HepG2 (cell line): ENCODE measurements around the gene HYAL2. TPM values are rescaled to one million over a fixed set of nuclear protein-coding genes. Genes with fewer than 3 reads are reported as not detected.
A peak's percentile ranks its signal among the peaks of the same experiment; 100 is the strongest.

ENCODE experiments used
- CERS6 ChIP-seq: sonication (generic); formaldehyde crosslinking; IDR thresholded peaks from 2 replicates; pipeline ENCODE4 v1.5.0; 2020; ENCODE audit warnings: missing genetic modification reagents
- GABPA ChIP-seq, 2 experiments: IDR thresholded peaks; 2 replicates each; pipeline ENCODE4 v1.6.1; 2011 to 2016; ENCODE audit warnings: low read depth in 2 of 2, low read length in 1 of 2, missing biosample characterization in 1 of 2, missing genetic modification characterization in 1 of 2
- GATAD2A ChIP-seq: IDR thresholded peaks from 2 replicates; pipeline ENCODE4 v1.6.1; 2016
- HCFC1 ChIP-seq: fragments of 150-350 bp; IDR thresholded peaks from 2 replicates; pipeline ENCODE4 v1.6.1; 2014; ENCODE audit warnings: low read depth, low read length
- HNF4G ChIP-seq, 2 experiments: sonication (generic) in 1 of 2; formaldehyde crosslinking in 1 of 2; IDR thresholded peaks; 2 replicates each; pipeline versions ENCODE4 v1.4.0 to v1.6.1; 2011 to 2020; ENCODE audit warnings: borderline replicate concordance in 2 of 2, low read depth in 2 of 2, mild to moderate bottlenecking in 2 of 2, low read length in 1 of 2, missing genetic modification reagents in 1 of 2, moderate library complexity in 1 of 2
- HOXA9 ChIP-seq: sonication (generic); formaldehyde crosslinking; IDR thresholded peaks from 2 replicates; pipeline ENCODE4 v1.8.1; 2022; ENCODE audit warnings: missing genetic modification reagents, mild to moderate bottlenecking, moderate library complexity, borderline replicate concordance
- IKZF1 ChIP-seq: fragments of 450-650 bp; IDR thresholded peaks from 2 replicates; pipeline ENCODE4 v1.7.1; 2016
- KDM4B ChIP-seq: sonication (generic); formaldehyde crosslinking; IDR thresholded peaks from 2 replicates; pipeline ENCODE4 v1.4.0; 2020; ENCODE audit warnings: missing genetic modification reagents
- KDM5B ChIP-seq: sonication (generic); formaldehyde crosslinking; IDR thresholded peaks from 2 replicates; pipeline ENCODE4 v1.4.0; 2020; ENCODE audit warnings: missing genetic modification reagents, mild to moderate bottlenecking, borderline replicate concordance
- KMT2A ChIP-seq: sonication (generic); formaldehyde crosslinking; IDR thresholded peaks from 2 replicates; pipeline ENCODE4 v1.4.0; 2020; ENCODE audit warnings: missing genetic modification reagents
- MAX ChIP-seq: IDR thresholded peaks from 2 replicates; pipeline ENCODE4 v1.6.1; 2012; ENCODE audit warnings: inconsistent platforms
- MED1 ChIP-seq: sonication (generic); formaldehyde crosslinking; IDR thresholded peaks from 2 replicates; pipeline ENCODE4 v1.4.0; 2020; ENCODE audit warnings: missing genetic modification reagents
- NAIF1 ChIP-seq: sonication (generic); formaldehyde crosslinking; IDR thresholded peaks from 2 replicates; pipeline ENCODE4 v1.5.0; 2020; ENCODE audit warnings: mild to moderate bottlenecking, missing genetic modification reagents, borderline replicate concordance
- NKX3-1 ChIP-seq: sonication (generic); formaldehyde crosslinking; IDR thresholded peaks from 2 replicates; pipeline ENCODE4 v1.5.0; 2020; ENCODE audit warnings: missing genetic modification reagents
- RFXAP ChIP-seq: sonication (generic); formaldehyde crosslinking; IDR thresholded peaks from 2 replicates; pipeline ENCODE4 v1.4.0; 2020; ENCODE audit warnings: missing genetic modification reagents, borderline replicate concordance
- SP4 ChIP-seq: sonication (generic); formaldehyde crosslinking; IDR thresholded peaks from 2 replicates; pipeline ENCODE4 v1.8.1; 2023; ENCODE audit warnings: mild to moderate bottlenecking, missing genetic modification reagents
- U2AF2 ChIP-seq: fragments of 200-400 bp; formaldehyde crosslinking; IDR thresholded peaks from 2 replicates; pipeline ENCODE4 v1.6.1; 2017; ENCODE audit warnings: low read depth, mild to moderate bottlenecking, low read length
- ZBTB43 ChIP-seq: sonication (generic); formaldehyde crosslinking; conservative IDR thresholded peaks from 2 replicates; pipeline ENCODE4 v1.4.0; 2020; ENCODE audit warnings: missing genetic modification reagents
- ZNF329 ChIP-seq: sonication (generic); formaldehyde crosslinking; IDR thresholded peaks from 2 replicates; pipeline ENCODE4 v1.9.0; 2021; ENCODE audit warnings: low read depth, mild to moderate bottlenecking, missing genetic modification reagents
- ZNF543 ChIP-seq: sonication (generic); formaldehyde crosslinking; IDR thresholded peaks from 2 replicates; pipeline ENCODE4 v1.4.0; 2020; ENCODE audit warnings: mild to moderate bottlenecking, missing genetic modification reagents
- ZNF589 ChIP-seq: sonication (generic); formaldehyde crosslinking; conservative IDR thresholded peaks from 2 replicates; pipeline ENCODE4 v1.8.0; 2022; ENCODE audit warnings: mild to moderate bottlenecking, moderate library complexity, missing genetic modification reagents
- ZNF788 ChIP-seq: sonication (generic); formaldehyde crosslinking; IDR thresholded peaks from 2 replicates; pipeline ENCODE4 v1.5.0; 2020; ENCODE audit warnings: mild to moderate bottlenecking, missing genetic modification reagents, borderline replicate concordance
- ZNF800 ChIP-seq: sonication (generic); formaldehyde crosslinking; IDR thresholded peaks from 2 replicates; pipeline ENCODE4 v1.4.0; 2020; ENCODE audit warnings: missing genetic modification reagents
- polyA plus RNA-seq, 8 experiments: library from polyadenylated mRNA; depleted of rRNA in 3 of 8; stranded (reverse) in 7 of 8; unstranded in 1 of 8; fragments of >200 nt; fragmentation: Illumina TruSeq in 4 of 8; extraction: Trizol in 4 of 8; gene quantifications; 2 replicates each; pipeline versions ENCODE4 v1.2.1 to v1.2.3, GENCODE V29; 2011 to 2016; ENCODE audit warnings: low read depth in 4 of 8, missing spikeins in 1 of 8, mixed read lengths in 1 of 8; ENCODE audit not compliant: insufficient read depth in 1 of 8
- total RNA-seq, 5 experiments: library from RNA; depleted of rRNA; stranded (reverse); fragments of >200 nt; fragmentation: Illumina TruSeq; extraction: Trizol; gene quantifications; 2 replicates each; pipeline ENCODE4 v1.2.3, GENCODE V29; 2016; ENCODE audit warnings: low read depth in 1 of 5

Gene HYAL2
- total and polyA plus RNA-seq, 2 of the 13 experiments (the other 11 are each of a cell fraction or from before 2014, with no cell fraction given) = 76.2 to 102 TPM

- TF ChIP-seq SP4 (CRISPR knock-in tag) = 0 out of 2 replicates have a peak, but pooled peaks have one; percentile 37
- no peak for TF ChIP-seq ZBTB43 (CRISPR knock-in tag)
- no peak for TF ChIP-seq RFXAP (CRISPR knock-in tag)
- TF ChIP-seq ZNF788 (CRISPR knock-in tag) = no peak; the same call in 1 of the 2 replicates
- no peak for TF ChIP-seq ZNF543 (CRISPR knock-in tag)
- peak; percentile 45; the same call in 1 of the 2 replicates for TF ChIP-seq MED1 (CRISPR knock-in tag)
- peak; percentile 73 for TF ChIP-seq GATAD2A
- TF ChIP-seq ZNF800 = no peak
- no peak for TF ChIP-seq KMT2A (CRISPR knock-in tag)
- TF ChIP-seq NKX3-1 = no peak
- TF ChIP-seq MAX = no peak
- TF ChIP-seq NAIF1 (CRISPR knock-in tag) = no peak
- no peak for TF ChIP-seq ZNF329 (CRISPR knock-in tag)
- no peak for TF ChIP-seq KDM5B
- TF ChIP-seq U2AF2 = no peak
- no peak for TF ChIP-seq GABPA (IDR thresholded peaks at IDR 0.05; ENCODE audit: low read depth, low read length)
- peak; percentile 33; the same call in 1 of the 2 replicates for TF ChIP-seq GABPA (CRISPR knock-in tag; IDR thresholded peaks at IDR 0.05; ENCODE audit: low read depth)
- TF ChIP-seq ZNF589 = 0 out of 2 replicates have a peak, but pooled peaks have one; percentile 42
- no peak for TF ChIP-seq KDM4B
- TF ChIP-seq HCFC1 = no peak
- no peak for TF ChIP-seq IKZF1
- TF ChIP-seq HOXA9 (CRISPR knock-in tag) = no peak
- TF ChIP-seq CERS6 (CRISPR knock-in tag) = no peak
- TF ChIP-seq HNF4G (IDR thresholded peaks at IDR 0.05; ENCODE audit: borderline replicate concordance, low read depth, low read length) = no peak
- TF ChIP-seq HNF4G (CRISPR knock-in tag; IDR thresholded peaks at IDR 0.05; ENCODE audit: borderline replicate concordance, low read depth) = peak; percentile 58; the same call in 1 of the 2 replicates
Observed at GRCh38 chr3:50271314-50271936, 51.1 kb downstream of the HYAL2 start (continued).
